NCI-H1092 (cell line): ENCODE measurements around the gene SPACA9.

Source experiments
- DNase-seq: peaks from one replicate; lab custom pipeline; 2025; lab: John Stamatoyannopoulos, UW

Gene SPACA9

GRCh38 chr9:132894862-132895835 is 16.5 kb downstream of the SPACA9 start:
- DNase-seq = no peak

GRCh38 chr9:132896264-132896663 is 17.6 kb downstream of the SPACA9 start:
- no peak for DNase-seq

GRCh38 chr9:132896906-132897305 is 18.2 kb downstream of the SPACA9 start:
- no peak for DNase-seq

GRCh38 chr9:132898051-132898450 is 19.4 kb downstream of the SPACA9 start:
- DNase-seq = no peak

- peak; percentile 62 for DNase-seq
Observed at GRCh38 chr9:132901858-132902831, 23.4 kb downstream of the SPACA9 start.

- DNase-seq = no peak
Observed at GRCh38 chr9:132903574-132904492, 25.1 kb downstream of the SPACA9 start.

- DNase-seq = no peak
Observed at GRCh38 chr9:132905726-132906125, 27.0 kb downstream of the SPACA9 start.

GRCh38 chr9:132908635-132909034 is 29.9 kb downstream of the SPACA9 start:
- no peak for DNase-seq

GRCh38 chr9:132909311-132909710 is 30.6 kb downstream of the SPACA9 start:
- no peak for DNase-seq

GRCh38 chr9:132910376-132910775 is 31.7 kb downstream of the SPACA9 start:
- DNase-seq = no peak

- DNase-seq = no peak
Observed at GRCh38 chr9:132912131-132912530, 33.4 kb downstream of the SPACA9 start.

GRCh38 chr9:132914924-132915323 is 36.2 kb downstream of the SPACA9 start:
- no peak for DNase-seq

- DNase-seq = no peak
Observed at GRCh38 chr9:132919614-132920268, 41.0 kb downstream of the SPACA9 start.

- no peak for DNase-seq
Observed at GRCh38 chr9:132923346-132923902, 44.7 kb downstream of the SPACA9 start.

- no peak for DNase-seq
Observed at GRCh38 chr9:132927704-132928103, 49.0 kb downstream of the SPACA9 start.

- no peak for DNase-seq
Observed at GRCh38 chr9:132931178-132931735, 52.6 kb downstream of the SPACA9 start.

GRCh38 chr9:132935026-132935425 is 56.3 kb downstream of the SPACA9 start:
- no peak for DNase-seq

GRCh38 chr9:132937463-132937901 is 58.8 kb downstream of the SPACA9 start:
- no peak for DNase-seq

GRCh38 chr9:132939169-132939568 is 60.5 kb downstream of the SPACA9 start:
- DNase-seq = no peak
